ENCODE results near the gene IL15. TPM values are rescaled to one million over a fixed set of nuclear protein-coding genes. Genes with fewer than 3 reads are reported as not detected.
"Not testable (repeated sequence)": the region's sequence is repeated elsewhere in the genome, so short reads cannot be mapped to it uniquely, and the experiment has no call there.

The IL15 gene, protein sequence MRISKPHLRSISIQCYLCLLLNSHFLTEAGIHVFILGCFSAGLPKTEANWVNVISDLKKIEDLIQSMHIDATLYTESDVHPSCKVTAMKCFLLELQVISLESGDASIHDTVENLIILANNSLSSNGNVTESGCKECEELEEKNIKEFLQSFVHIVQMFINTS
- total RNA-seq: 1 to 10 TPM; 2.0 to 4.2 TPM

DNA sequence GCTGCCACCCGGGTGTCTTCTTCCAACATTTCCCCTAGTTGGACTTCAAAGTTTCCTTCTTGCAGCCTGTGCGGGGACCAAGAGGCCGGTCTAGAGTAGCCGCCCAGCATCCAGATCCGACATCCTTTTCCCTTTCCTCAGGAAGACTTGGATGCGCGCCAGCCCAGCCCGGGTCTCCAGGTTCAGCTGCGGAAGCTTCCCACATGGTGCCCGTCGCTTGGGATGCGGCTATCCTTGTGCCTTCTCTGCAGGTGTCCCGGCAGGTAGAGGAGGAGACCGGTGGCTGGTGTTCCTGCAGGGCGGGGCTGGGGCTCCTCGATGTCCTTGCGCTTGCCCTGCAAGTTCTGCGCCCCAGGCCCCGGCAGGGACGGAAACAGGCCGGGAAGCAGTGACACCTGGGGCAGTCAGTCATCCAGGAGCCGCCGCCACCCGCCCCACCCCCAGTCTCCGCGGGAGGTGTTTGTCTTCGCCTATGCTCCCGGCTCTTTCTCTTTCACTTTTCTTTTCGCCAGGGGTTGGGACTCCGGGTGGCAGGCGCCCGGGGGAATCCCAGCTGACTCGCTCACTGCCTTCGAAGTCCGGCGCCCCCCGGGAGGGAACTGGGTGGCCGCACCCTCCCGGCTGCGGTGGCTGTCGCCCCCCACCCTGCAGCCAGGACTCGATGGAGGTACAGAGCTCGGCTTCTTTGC, at the start of gene IL15:
IL15 (plus strand) TSS at position 502 of the 689 bp plus-strand sequence. CDS start 82,882 bp downstream, outside the sequence.
- H3K27ac ChIP-seq: peak within 1 kb of the TSS; percentile 68 to 81
- no peaks in the 10 kb centered on the region for H3K27me3 ChIP-seq
- DNase-seq (ENCODE audit: low spot score): peak; percentile 67
- H3K36me3 ChIP-seq: no peaks in the 10 kb centered on the region
- H3K4me1 ChIP-seq: peaks cover 0 to 12% of the 10 kb centered on the region in 2 donors
- no peak for TF ChIP-seq CTCF (IDR thresholded peaks at IDR 0.05)
- H3K4me3 ChIP-seq: peak within 1 kb of the TSS; percentile 59 to 84
- H3K9me3 ChIP-seq: no peaks in the 10 kb centered on the region

DNA sequence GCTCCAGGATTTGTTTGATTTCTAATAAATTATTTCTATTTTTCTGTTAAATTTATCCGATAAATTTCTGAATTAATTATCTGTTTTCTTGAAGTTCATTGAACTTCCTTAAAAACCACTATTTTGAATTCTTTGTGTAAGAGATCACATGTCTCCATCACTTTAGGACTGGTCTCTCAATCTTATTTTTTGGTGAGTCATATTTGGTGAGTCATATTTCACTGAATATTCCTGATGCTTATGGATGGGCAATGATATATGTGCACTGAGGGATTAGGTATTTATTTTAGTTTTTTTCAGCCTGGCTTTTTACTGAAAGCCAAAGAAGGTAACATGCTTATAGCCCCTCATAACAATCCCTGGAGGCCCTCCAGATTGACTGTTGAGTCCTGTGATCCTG, 48.5 kb upstream of the IL15 start:
- no peak overlapping the region for H3K27ac ChIP-seq
- no peak for DNase-seq (ENCODE audit: low spot score)
- TF ChIP-seq CTCF (IDR thresholded peaks at IDR 0.05): no peak
- H3K9me3 ChIP-seq: peaks cover 0 to 33% of the 10 kb centered on the region in 2 donors
- H3K4me3 ChIP-seq: no peak overlapping the region
- no peaks in the 10 kb centered on the region for H3K36me3 ChIP-seq
- H3K4me1 ChIP-seq: no peaks in the 10 kb centered on the region
- H3K27me3 ChIP-seq: no peaks in the 10 kb centered on the region

- TF ChIP-seq CTCF (IDR thresholded peaks at IDR 0.05): no peak
- Histone ChIP-seq H3K9me3 (peaks cover 0 to 13% of the 10 kb centered on the region in 2 donors), H3K27me3 (no peaks in the 10 kb centered on the region), H3K4me3 (no peak overlapping the region), H3K36me3 (no peaks in the 10 kb centered on the region), H3K27ac (no peak overlapping the region), H3K4me1 (no peaks in the 10 kb centered on the region)
- no peak for DNase-seq (ENCODE audit: low spot score)
Observed at GRCh38 chr4:141595531-141595930, 40.9 kb upstream of the IL15 start.

- no peak for DNase-seq (ENCODE audit: low spot score)
- no peaks in the 10 kb centered on the region for H3K36me3 ChIP-seq
- no peak overlapping the region for H3K4me3 ChIP-seq
- no peaks in the 10 kb centered on the region for H3K27me3 ChIP-seq
- no peak overlapping the region for H3K27ac ChIP-seq
- no peak for TF ChIP-seq CTCF (IDR thresholded peaks at IDR 0.05)
- H3K4me1 ChIP-seq: no peaks in the 10 kb centered on the region
- H3K9me3 ChIP-seq: no peaks in the 10 kb centered on the region
Observed at GRCh38 chr4:141599853-141600252, 36.5 kb upstream of the IL15 start.

- not testable (repeated sequence) for H3K9me3 ChIP-seq; H3K27ac ChIP-seq; H3K36me3 ChIP-seq; H3K27me3 ChIP-seq; H3K4me3 ChIP-seq; DNase-seq (ENCODE audit: low spot score); H3K4me1 ChIP-seq
Observed at GRCh38 chr4:141604683-141605082, 31.7 kb upstream of the IL15 start.

GRCh38 chr4:141605425-141605856, 30.9 kb upstream of the IL15 start:
- H3K27ac ChIP-seq: no peak overlapping the region

More at GRCh38 chr4:141605425-141605856, 30.9 kb upstream of the IL15 start:
- no peak for DNase-seq (ENCODE audit: low spot score)
- H3K4me3 ChIP-seq: no peak overlapping the region
- no peaks in the 10 kb centered on the region for H3K27me3 ChIP-seq
- no peaks in the 10 kb centered on the region for H3K9me3 ChIP-seq
- no peaks in the 10 kb centered on the region for H3K4me1 ChIP-seq
- no peak for TF ChIP-seq CTCF (IDR thresholded peaks at IDR 0.05)
- no peaks in the 10 kb centered on the region for H3K36me3 ChIP-seq

All from right atrium auricular region (tissue), 2 donors.